ENCODE results near the gene OMA1.

Gene OMA1

DNA sequence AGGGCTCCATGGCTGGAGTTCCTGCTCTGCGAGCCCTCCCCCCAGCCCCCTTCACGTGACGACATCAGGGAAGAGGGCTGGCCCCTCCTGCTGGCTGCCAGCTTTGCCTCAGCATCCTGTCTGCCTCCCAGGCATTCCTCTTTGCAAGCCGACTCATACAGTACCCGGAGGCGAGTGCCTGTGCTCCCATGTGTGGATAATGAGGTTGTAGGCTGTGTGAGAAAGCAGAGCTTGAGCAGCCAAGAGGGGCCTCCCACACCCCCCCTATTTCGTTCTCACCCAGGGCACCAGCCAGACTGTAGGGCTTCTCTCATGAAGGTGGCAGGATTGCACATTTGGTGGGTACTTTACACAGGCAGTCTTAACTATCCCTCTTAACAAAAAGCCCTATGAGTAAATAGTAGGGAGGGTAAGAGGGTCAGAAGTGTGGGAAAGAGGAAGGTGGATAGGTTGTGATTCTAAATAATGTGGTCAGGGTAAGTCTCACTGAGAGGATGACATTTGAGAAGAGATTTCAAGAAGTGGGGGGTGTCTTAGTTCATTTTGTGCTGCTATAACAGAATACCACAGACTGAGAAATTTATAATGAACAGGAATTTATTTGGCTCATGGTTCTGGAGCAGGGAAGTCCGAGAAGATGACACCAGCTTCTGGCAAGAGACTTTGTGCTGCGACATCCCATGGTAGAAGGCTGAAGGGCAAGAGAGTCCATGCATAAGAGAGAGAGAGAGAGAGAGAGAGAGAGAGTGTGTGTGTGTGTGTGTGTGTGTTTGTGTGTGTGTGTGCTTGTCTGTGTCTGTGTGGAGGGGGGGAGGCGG is 113.5 kb downstream of the OMA1 start:
- no peak for DNase-seq (ENCODE audit: low read depth in 4 of 4, low spot score in 1 of 4)

DNA sequence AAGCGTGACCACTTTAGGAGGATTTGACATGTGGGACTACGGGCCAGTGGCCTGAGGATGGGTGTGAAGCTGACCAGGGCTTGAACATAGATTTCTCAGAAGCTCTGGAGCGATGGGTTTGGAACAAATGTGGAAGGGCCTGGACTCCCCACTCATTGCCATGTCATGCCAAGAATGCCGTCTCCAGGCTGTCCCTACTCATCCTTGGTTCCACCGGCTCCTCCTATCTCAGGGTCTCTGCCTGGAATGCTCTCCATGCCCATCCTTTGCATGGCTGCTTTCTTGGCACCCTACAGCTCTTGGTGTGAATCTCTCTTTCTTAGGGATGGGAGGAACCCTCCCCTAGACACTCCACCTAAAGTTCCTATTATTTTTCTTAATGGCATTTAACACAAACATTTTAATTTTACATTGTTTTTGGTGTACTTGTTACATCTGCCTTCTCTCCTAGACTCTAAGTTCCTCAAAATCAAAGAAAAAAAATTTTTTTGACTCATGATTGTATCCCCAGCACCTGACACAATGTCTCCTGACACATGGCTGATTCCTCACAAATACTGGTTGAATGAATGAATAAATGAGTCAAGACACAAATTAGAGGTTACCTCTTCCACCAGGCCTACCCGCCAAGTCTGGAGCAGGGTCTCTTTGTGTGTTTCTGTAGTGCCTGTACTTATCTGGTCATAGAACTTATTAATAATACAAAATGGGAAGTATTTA is 114.5 kb downstream of the OMA1 start:
- no peak for DNase-seq (ENCODE audit: low read depth in 4 of 4, low spot score in 1 of 4)
